Measurements from ENCODE around the gene C15orf62.

The C15orf62 gene

DNA sequence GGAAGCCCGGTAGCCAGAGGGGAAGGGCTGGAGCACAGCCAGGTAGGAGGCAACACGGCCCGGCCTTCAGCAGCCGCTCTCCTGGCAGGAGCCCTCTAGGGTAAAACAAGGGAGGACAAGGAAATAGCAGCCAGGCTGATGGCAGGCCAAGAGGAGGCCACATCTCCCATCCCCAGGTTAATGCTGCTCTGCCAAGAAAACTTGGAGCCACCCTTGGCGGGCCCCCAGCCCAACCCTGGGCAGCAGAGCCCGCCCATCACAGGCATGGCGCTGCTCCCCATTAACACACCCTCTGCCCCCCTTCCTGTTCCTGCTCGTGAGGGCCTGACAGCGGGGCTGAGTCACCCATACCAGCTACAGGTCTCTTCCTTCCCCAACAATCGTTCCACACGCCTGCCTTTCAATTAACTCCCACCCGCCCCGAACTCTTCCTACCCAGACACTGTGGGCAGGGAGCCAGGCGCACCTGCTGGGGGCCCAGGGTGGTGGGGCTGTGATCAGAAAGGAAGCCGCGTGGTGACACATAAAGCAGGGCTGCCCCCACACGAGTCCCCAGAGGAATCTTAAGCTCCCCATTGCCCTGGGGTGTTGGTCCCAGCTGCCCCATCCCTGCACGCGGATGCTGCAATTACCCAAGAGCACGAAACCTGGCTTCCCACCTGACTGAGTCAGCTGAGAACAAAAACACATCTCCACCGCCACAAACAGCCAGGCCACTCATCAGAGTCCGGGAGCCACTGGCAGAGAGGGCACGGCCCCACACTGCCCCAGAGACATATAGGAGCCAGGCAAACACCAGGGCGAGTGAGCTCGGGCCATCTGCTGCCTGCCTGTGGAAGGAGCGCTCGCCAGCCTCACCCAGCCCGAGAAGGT lies at the start of gene C15orf62:
Gene C15orf62, plus strand, starts transcription at position 707 of the 873 bp plus-strand sequence. CDS start 516 bp downstream, outside the sequence.
- peak in 2 of 3 donors; percentile 23 to 44 for DNase-seq (ENCODE audit: low read depth in 2 of 3, low spot score in 1 of 3)

GRCh38 chr15:40721701-40722100 lies 48.1 kb upstream of the C15orf62 start:
- DNase-seq (ENCODE audit: low read depth in 2 of 3, low spot score in 1 of 3): no peak

DNA sequence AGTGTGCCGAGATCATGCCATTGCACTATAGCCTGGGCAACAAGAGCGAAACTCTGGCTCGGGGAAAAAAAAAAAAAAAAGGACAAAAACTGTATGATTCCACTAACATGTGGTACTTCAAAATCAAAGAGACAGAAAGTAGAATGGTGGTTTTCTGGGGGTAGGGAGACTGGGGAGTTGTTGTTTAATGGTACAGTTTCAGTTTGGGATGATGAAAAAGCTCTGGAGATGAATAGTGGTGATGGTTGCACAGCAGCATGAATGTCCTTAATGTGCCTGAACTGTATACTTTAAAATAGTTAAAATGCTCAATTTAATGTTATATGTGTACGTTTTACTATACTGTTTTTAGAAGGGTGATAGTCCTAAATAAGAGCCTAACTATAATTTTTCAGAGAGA lies 47.4 kb upstream of the C15orf62 start:
- no peak for DNase-seq (ENCODE audit: low read depth in 2 of 3, low spot score in 1 of 3)

- no peak for DNase-seq (ENCODE audit: low read depth in 2 of 3, low spot score in 1 of 3)
Observed at GRCh38 chr15:40722934-40723333, 46.8 kb upstream of the C15orf62 start.

GRCh38 chr15:40723919-40724318 lies 45.9 kb upstream of the C15orf62 start:
- no peak for DNase-seq (ENCODE audit: low read depth in 2 of 3, low spot score in 1 of 3)

DNA sequence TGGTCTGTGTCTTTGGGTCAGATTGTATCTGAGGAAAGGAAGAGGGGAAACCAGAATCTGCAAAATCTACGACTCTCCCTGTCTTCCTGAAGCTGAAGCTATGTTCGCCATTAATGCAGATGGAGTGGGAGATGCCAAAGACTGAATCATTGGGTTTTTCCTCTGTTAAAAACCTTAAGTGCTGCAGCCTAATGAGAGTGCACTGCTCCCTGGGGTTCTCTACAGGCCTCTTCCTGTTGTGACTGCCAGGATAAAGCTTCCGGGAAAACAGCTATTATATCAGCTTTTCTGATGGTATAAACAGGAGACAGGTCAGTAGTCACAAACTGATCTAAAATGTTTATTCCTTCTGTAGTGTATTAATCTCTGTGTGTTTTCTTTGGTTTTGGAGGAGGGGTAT lies 38.7 kb upstream of the C15orf62 start:
- no peak for DNase-seq (ENCODE audit: low read depth in 2 of 3, low spot score in 1 of 3)

- DNase-seq (ENCODE audit: low read depth in 2 of 3, low spot score in 1 of 3): no peak
Observed at GRCh38 chr15:40736575-40736974, 33.2 kb upstream of the C15orf62 start.

GRCh38 chr15:40737048-40737447 lies 32.7 kb upstream of the C15orf62 start:
- no peak for DNase-seq (ENCODE audit: low read depth in 2 of 3, low spot score in 1 of 3)

DNA sequence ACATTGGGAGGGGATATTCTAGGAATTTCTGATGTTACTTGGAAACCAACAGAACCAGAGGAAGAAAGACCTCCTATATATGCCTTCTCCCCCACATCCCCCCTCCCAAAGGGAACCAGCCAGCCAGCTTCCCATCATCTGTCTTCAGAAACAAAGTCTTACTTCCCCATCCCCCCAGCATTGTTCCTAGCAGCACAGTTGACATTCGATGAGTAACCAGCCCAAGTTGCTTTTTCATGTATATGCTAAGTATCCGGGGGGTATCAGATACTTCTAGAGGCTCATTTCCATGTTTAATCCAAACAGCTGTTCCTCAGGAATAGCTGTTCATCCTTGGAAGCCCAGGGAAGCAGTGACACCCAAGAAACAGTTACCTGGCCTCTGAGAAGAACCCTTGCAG lies 30.7 kb upstream of the C15orf62 start:
- no peak for DNase-seq (ENCODE audit: low read depth in 2 of 3, low spot score in 1 of 3)

GRCh38 chr15:40739854-40740253 lies 29.9 kb upstream of the C15orf62 start:
- no peak for DNase-seq (ENCODE audit: low read depth in 2 of 3, low spot score in 1 of 3)

- DNase-seq (ENCODE audit: low read depth in 2 of 3, low spot score in 1 of 3): no peak
Observed at GRCh38 chr15:40743485-40743901, 26.3 kb upstream of the C15orf62 start.

GRCh38 chr15:40743921-40744814 lies 25.6 kb upstream of the C15orf62 start:
- DNase-seq (ENCODE audit: low read depth in 2 of 3, low spot score in 1 of 3): peak in 2 of 3 donors; percentile 42 to 45

- no peak for DNase-seq (ENCODE audit: low read depth in 2 of 3, low spot score in 1 of 3)
Observed at GRCh38 chr15:40744815-40745152, 25.0 kb upstream of the C15orf62 start.

GRCh38 chr15:40746916-40747418 lies 22.8 kb upstream of the C15orf62 start:
- DNase-seq (ENCODE audit: low read depth in 2 of 3, low spot score in 1 of 3): no peak

- DNase-seq (ENCODE audit: low read depth in 2 of 3, low spot score in 1 of 3): no peak
Observed at GRCh38 chr15:40747685-40748631, 21.8 kb upstream of the C15orf62 start.

GRCh38 chr15:40749151-40749630 lies 20.6 kb upstream of the C15orf62 start:
- DNase-seq (ENCODE audit: low read depth in 2 of 3, low spot score in 1 of 3): no peak

DNA sequence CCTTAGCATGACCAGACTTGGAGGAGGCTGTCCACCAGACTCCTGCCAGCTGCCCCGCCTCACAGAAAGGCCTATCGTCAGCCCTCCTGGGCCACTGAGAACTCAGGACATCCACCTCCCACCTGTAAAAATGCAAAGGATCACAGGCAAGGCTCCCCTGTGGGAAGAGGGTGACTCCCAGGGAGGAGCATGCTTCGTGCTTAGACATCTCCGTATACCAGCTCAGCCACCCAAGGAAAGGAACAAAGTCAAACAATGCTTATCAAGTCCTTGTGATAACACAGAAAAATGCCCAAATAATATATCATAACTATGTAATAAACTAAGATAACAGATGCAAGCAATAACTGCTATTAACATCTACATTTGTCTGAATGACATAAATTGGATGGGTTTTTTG lies 18.9 kb upstream of the C15orf62 start:
- DNase-seq (ENCODE audit: low read depth in 2 of 3, low spot score in 1 of 3): no peak

DNA sequence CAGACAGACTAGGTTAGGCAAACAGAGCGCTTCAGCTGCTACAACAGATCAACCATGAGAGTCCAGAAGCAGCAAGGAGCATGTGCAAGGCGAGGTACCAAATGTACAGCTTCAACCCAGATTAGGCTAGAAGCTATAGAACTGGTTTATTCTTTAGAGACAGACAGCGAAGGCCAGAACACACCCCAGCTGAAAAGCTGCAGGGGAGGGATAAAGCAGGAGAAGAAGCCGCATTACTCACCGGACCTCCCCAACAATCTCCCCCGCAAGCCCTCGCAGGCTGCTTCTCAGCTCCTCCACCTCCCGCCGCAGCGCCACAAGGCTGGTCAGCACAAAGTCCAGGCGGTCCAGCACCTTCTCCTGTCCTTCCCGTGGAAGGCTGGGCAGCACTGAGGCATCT lies 18.0 kb upstream of the C15orf62 start:
- no peak for DNase-seq (ENCODE audit: low read depth in 2 of 3, low spot score in 1 of 3)

GRCh38 chr15:40754574-40754882 lies 15.3 kb upstream of the C15orf62 start:
- no peak for DNase-seq (ENCODE audit: low read depth in 2 of 3, low spot score in 1 of 3)

GRCh38 chr15:40754883-40755811 lies 14.6 kb upstream of the C15orf62 start, which contains the start of gene RMDN3:
Gene RMDN3 (minus strand): TSS chr15:40755254. CDS start chr15:40754783, 471 bp downstream.
- peak; percentile 89 to 92 (median 91) for DNase-seq (ENCODE audit: low read depth in 2 of 3, low spot score in 1 of 3)
